IgD-negative memory B cell (primary cell): ENCODE measurements around the gene SPRING1. TPM values are rescaled to one million over a fixed set of nuclear protein-coding genes. Genes with fewer than 3 reads are reported as not detected.

ENCODE experiments used
- H3K27ac Mint-ChIP-seq, 3 donors: one replicate each; pipeline ENCODE4 v1.8.0; 2020 to 2022; ENCODE audit warnings: mild to moderate bottlenecking in 3 of 3, mixed read lengths in 3 of 3, moderate library complexity in 1 of 3
- H3K27me3 Mint-ChIP-seq: one replicate; pipeline ENCODE4 v1.8.0; 2021; ENCODE audit warnings: mixed read lengths
- H3K36me3 Mint-ChIP-seq: one replicate; pipeline ENCODE4 v1.8.0; 2020; ENCODE audit warnings: mild to moderate bottlenecking, mixed read lengths
- H3K4me1 Mint-ChIP-seq, 3 donors: one replicate each; pipeline ENCODE4 v1.8.0; 2020 to 2022; ENCODE audit warnings: mixed read lengths in 3 of 3, mild to moderate bottlenecking in 1 of 3
- H3K4me3 Mint-ChIP-seq, 4 donors: one replicate each; pipeline ENCODE4 v1.8.0; 2020 to 2022; ENCODE audit warnings: mild to moderate bottlenecking in 4 of 4, mixed read lengths in 4 of 4, moderate library complexity in 3 of 4
- H3K9me3 Mint-ChIP-seq, 3 donors: one replicate each; pipeline ENCODE4 v1.8.0; 2020 to 2021; ENCODE audit warnings: mixed read lengths in 3 of 3, mild to moderate bottlenecking in 1 of 3
- polyA plus RNA-seq: library from polyadenylated mRNA; unstranded; fragments of 300-500 nt; fragmentation: Illumina TruSeq; gene quantifications from one replicate; pipeline ENCODE4 v1.2.3, GENCODE V29; 2021

Gene SPRING1
- polyA plus RNA-seq, 1 donor from 2014 or later = 33.0 TPM

DNA sequence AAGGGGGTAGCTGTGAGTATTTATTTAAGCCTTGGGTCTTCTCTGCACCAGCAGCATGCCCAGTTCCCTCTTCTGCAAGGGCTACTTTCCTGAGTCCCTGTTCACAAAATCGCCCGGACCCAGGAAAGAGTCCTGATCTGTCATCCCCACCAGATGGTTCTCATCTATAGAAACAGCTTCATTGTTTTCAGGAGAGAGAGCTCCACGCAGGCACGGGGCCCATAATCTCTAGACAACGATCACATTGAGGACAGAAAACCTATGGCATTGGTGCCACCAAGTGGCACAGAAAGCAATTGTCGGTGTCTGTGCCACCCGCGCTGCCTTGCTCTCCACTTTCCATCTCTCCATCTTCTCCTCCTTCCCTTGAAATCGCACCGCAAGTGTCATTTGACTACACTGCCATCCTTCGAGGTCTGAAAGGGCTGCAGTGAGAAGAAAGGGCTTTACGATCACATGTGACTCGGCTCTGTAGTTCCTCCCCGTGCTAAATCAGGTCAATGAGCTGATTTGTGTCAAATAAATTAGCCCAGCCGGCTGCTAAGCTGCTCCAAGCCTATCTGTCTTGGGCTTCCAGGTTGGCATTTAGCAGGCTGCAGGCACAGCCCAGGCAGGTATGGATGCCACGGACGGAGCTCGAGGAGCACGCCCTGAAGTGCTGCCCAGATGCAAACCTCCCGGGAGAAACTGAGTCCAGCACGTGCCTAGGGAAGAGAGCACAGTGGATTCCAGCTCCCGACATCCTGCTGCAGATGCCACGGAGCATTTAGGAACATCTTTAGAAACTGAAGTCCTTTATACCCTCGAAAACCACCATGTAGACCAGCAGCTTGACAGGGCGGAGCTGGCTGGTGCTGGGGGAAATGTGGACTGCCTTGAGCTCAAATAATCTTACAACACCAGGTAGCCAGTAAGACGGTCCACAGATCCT is 28.8 kb downstream of the SPRING1 start:
- no peaks in the 10 kb centered on the region for H3K9me3 Mint-ChIP-seq
- H3K27me3 Mint-ChIP-seq = peaks cover 4% of the 10 kb centered on the region
- no peak overlapping the region for H3K27ac Mint-ChIP-seq
- H3K36me3 Mint-ChIP-seq = no peaks in the 10 kb centered on the region
- peak overlapping the region in 2 of 4 donors; percentile 80 to 88 for H3K4me3 Mint-ChIP-seq
- H3K4me1 Mint-ChIP-seq = peaks cover 17 to 24% (median 21%) of the 10 kb centered on the region in 3 donors

DNA sequence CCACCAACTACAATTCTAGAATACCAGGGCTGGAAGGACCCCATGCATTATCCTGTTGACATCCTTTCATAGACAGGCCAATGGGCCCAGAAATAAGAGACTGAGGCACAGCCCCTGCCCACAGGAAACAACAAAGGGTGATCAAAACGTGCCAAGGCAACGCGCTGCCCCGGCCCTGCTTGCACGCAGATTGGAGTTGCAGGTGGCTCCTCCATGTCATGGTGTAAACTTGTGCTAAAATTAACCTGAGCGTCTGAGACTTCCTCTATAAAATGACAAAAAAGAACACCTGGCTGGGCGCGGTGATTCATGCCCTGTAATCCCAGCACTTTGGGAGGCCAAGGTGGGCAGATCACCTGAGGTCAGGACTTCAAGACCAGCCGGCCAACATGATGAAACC is 30.1 kb downstream of the SPRING1 start:
- no peaks in the 10 kb centered on the region for H3K9me3 Mint-ChIP-seq
- H3K4me3 Mint-ChIP-seq = peak overlapping the region in 1 of 4 donors; percentile 88
- H3K36me3 Mint-ChIP-seq = peaks cover 2% of the 10 kb centered on the region
- H3K27me3 Mint-ChIP-seq = peaks cover 6% of the 10 kb centered on the region
- no peak overlapping the region for H3K27ac Mint-ChIP-seq
- peaks cover 16 to 26% (median 17%) of the 10 kb centered on the region in 3 donors for H3K4me1 Mint-ChIP-seq

DNA sequence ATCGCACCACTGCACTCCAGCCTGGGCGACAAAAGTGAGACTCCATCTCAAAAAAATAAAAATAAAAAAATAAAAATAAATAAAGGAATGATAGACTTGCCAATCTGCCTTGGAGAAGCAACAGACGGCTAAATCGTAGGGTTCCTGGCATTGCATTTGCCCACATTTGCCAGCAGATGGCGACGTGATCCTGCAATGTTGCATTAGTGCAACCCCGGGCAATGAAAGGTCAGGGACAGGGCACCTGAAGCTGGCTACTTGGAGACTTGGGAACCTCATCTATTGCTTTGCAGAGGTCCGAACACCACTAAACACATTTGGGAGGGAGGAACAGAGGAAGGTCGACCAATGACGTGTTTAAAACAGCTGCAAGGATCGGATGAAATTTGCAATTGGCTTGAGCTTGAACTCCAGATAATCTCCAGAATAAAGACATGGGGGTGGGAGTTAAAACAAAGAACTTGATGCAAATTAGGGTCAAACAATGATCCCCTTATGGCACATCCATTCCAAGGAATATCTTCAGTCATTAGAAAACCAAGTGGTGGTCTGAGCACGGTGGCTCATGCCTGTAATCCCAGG is 34.6 kb downstream of the SPRING1 start:
- Mint-ChIP-seq H3K4me3 (peak overlapping the region in 1 of 4 donors; percentile 10), H3K4me1 (peaks cover 8 to 10% (median 9%) of the 10 kb centered on the region in 3 donors), H3K9me3 (peaks cover 0 to 3% (median 0%) of the 10 kb centered on the region in 3 donors), H3K27me3 (peaks cover 2% of the 10 kb centered on the region), H3K27ac (peak overlapping the region in 1 of 3 donors; percentile 80), H3K36me3 (peaks cover 2% of the 10 kb centered on the region)

DNA sequence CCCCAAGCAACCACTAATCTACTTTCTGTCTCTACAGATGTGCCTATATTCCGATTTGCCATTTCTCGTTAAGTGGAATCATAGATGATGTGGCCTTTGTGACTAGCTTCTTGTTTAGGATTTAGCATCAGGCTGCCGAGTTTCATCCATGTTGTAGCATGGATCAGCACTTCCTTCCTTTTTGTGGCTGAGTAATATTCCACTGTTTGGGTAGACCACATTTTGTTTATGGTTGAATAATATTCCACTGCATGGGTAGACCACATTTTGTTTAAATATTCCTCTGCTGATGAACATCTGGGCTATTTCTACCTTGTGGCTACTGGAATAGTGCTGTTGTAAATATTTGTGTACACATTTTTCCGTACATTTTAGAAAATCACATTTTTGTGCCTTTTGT is 36.4 kb downstream of the SPRING1 start:
- H3K9me3 Mint-ChIP-seq = peaks cover 0 to 3% (median 0%) of the 10 kb centered on the region in 3 donors
- no peak overlapping the region for H3K4me3 Mint-ChIP-seq
- peaks cover 6% of the 10 kb centered on the region for H3K27me3 Mint-ChIP-seq
- peak overlapping the region in 1 of 3 donors; percentile 67 for H3K27ac Mint-ChIP-seq
- H3K36me3 Mint-ChIP-seq = peaks cover 2% of the 10 kb centered on the region
- peaks cover 2 to 7% (median 2%) of the 10 kb centered on the region in 3 donors for H3K4me1 Mint-ChIP-seq

DNA sequence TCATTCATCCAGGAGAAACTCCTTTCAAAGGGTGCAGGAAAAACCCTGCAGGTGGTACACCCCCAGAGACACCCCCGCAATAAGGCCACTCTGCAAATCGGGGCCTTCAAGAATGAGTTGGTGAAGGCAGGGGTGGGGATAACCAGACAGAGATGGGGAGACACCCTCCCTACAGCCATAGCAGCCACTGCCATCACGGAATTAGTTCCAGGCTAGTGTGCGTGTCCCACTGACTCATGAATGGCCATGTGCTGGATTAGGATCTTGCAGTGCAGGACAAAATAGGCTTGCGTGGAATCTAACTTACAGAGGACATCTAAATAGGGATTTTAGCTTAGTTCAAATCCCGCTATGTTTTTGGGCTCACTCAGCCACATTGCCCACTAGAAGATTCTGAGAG is 37.8 kb downstream of the SPRING1 start:
- H3K4me3 Mint-ChIP-seq = no peak overlapping the region
- H3K27me3 Mint-ChIP-seq = peaks cover 19% of the 10 kb centered on the region

DNA sequence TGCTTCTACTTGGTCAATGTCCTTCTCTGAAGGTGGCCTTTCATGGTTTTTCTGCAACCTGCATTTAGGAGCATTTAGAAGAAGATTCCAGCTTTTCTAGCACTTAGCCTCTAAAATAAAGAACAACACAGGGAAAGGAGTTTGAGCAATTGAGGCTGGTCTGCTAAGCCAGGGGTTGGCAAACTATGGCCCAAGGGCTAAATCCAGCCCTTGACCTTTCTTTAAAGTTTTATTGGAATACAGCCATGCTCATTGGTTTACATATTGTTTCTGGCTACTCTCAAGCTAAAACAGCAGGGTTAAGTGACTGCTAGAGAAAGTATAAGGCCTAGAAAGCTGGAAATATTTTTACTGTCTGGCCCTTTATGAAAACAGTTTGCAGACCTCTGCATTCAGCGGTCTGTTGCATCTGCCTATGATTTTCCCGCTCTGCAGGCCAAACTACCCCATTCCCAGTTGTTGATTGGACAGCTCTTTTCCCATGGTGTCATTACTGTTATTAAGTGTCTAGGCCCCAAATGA is 39.3 kb downstream of the SPRING1 start:
- Mint-ChIP-seq H3K27me3 (peaks cover 32% of the 10 kb centered on the region), H3K9me3 (peaks cover 0 to 3% (median 0%) of the 10 kb centered on the region in 3 donors), H3K4me3 (no peak overlapping the region), H3K4me1 (peaks cover 19 to 25% (median 22%) of the 10 kb centered on the region in 3 donors), H3K27ac (no peak overlapping the region), H3K36me3 (peaks cover 2% of the 10 kb centered on the region)

More for the DNA sequence above, 37.8 kb downstream of the SPRING1 start:
- H3K4me1 Mint-ChIP-seq = peaks cover 11 to 14% (median 13%) of the 10 kb centered on the region in 3 donors
- peaks cover 2% of the 10 kb centered on the region for H3K36me3 Mint-ChIP-seq
- peaks cover 0 to 3% (median 0%) of the 10 kb centered on the region in 3 donors for H3K9me3 Mint-ChIP-seq
- H3K27ac Mint-ChIP-seq = no peak overlapping the region

DNA sequence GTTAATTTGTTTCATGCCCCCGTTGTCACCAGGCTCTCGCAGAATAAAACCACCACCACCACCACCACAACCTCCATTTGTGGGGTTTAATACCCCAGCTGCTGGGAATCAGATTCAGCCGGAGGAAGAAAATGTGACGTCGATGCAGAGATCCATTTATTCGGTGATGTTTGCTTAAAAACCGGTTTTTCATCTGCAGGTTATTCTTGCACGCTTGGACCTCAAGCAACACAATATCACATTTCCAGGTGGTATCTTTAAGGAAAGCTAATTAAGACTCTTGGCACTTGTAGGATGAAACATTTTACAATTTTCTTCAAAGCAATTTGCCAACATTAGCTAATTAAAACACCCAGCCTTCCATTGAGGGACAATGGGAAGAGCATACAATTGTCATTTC is 39.8 kb downstream of the SPRING1 start:
- Mint-ChIP-seq H3K27me3 (peaks cover 35% of the 10 kb centered on the region), H3K9me3 (peaks cover 0 to 3% (median 0%) of the 10 kb centered on the region in 3 donors), H3K4me3 (no peak overlapping the region), H3K36me3 (no peaks in the 10 kb centered on the region), H3K4me1 (peaks cover 20 to 27% (median 23%) of the 10 kb centered on the region in 3 donors), H3K27ac (no peak overlapping the region)

DNA sequence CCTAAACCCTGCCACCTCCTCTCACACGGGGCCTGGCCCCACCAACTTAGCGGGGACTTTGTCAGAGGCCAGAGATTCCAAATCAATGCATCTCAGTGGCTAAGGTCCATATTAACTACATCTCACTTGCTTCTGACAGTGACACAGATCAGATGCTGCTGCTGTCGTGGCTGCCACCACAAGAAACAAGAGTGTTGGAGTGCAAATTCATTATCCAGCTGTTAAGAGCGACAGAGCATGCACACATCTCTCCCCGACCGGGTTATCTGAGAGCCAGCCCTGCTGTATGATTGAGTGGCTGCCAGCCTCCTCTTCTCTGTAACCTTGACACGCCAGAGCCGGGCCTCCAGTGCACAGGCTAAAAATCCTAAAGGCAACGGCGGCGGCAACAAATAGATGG is 40.2 kb downstream of the SPRING1 start:
- H3K36me3 Mint-ChIP-seq = no peaks in the 10 kb centered on the region
- H3K4me1 Mint-ChIP-seq = peaks cover 23 to 31% (median 26%) of the 10 kb centered on the region in 3 donors
- H3K9me3 Mint-ChIP-seq = peaks cover 0 to 3% (median 0%) of the 10 kb centered on the region in 3 donors
- H3K27ac Mint-ChIP-seq = no peak overlapping the region
- peaks cover 37% of the 10 kb centered on the region for H3K27me3 Mint-ChIP-seq
- H3K4me3 Mint-ChIP-seq = no peak overlapping the region

DNA sequence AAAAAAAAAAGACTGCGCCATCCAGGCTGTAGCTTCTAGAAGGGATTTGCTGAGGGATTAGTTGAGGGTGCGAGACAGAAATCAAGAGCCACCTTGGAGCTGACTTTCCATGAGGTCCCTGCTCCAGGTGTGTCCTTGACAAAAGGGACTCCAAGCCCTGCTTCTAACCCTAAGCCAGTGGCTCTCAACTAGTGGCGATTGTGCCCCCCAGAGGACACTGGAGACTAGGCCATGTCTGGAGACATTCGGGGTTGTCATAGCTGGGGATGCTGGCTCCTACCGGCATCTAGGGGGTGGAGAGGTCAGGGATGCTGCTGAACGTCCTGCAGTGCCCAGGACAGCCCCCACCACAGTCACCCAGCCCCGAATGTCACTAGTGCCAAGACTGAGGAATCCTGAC is 40.6 kb downstream of the SPRING1 start:
- H3K9me3 Mint-ChIP-seq = peaks cover 0 to 3% (median 0%) of the 10 kb centered on the region in 3 donors
- no peak overlapping the region for H3K4me3 Mint-ChIP-seq
- H3K36me3 Mint-ChIP-seq = no peaks in the 10 kb centered on the region
- peaks cover 41% of the 10 kb centered on the region for H3K27me3 Mint-ChIP-seq
- H3K27ac Mint-ChIP-seq = no peak overlapping the region
- peaks cover 25 to 33% (median 29%) of the 10 kb centered on the region in 3 donors for H3K4me1 Mint-ChIP-seq

DNA sequence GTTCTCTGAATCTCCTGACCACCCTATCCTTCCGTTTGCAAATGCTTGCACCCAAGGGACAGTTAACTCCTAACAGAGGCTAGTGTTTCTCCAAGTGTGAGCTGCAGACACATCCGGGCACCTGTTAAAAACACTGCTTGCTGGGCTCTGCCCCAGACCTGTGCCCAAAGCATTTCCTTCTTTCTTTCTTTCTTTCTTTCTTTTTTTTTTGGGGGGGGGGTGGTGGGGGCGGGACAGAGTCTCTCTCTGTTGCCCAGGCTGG is 42.5 kb downstream of the SPRING1 start:
- H3K27me3 Mint-ChIP-seq = peaks cover 48% of the 10 kb centered on the region
- no peaks in the 10 kb centered on the region for H3K36me3 Mint-ChIP-seq
- H3K4me3 Mint-ChIP-seq = peak overlapping the region in 2 of 4 donors; percentile 81 to 85
- H3K4me1 Mint-ChIP-seq = peaks cover 25 to 34% (median 34%) of the 10 kb centered on the region in 3 donors
- H3K9me3 Mint-ChIP-seq = no peaks in the 10 kb centered on the region
- H3K27ac Mint-ChIP-seq = no peak overlapping the region

DNA sequence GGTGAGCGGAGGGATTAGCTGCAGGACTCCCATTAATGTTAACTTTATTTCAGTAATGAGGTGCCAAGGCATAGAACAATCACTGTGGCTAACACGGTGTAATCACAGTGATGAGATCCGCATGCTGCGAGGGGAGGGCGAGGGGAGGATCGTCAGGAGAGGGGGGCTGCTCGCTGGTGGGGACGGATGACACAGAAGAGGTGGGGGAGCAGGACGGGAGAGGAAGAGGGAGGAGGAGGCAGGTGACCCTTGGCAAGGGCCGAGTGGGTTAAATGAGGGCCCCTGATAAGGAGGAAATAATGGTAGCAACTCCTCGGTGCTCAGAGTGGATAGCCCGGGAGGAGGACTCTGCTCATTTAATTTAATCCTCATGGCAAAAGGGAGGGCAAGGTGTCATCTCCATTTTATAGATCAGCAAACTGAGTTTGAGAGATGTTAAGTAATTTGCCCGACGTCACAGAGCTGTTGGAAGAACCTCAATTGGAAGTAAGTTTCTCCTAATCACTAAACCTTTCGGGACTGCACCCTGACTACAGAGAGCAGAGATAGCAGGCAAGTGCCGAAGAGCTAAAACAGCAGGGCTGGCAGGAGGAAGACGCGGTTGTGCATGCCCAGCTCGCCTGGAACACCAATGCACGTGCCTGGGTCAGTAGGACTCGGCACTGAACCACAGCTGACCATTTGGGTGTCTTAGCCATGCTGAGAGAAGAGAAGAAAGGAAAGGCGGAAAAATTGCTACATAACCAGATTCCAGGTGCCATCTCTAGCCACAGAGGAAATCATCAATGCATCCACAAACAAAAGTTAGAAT is 43.0 kb downstream of the SPRING1 start:
- peak overlapping the region in 2 of 4 donors; percentile 84 to 85 for H3K4me3 Mint-ChIP-seq
- H3K36me3 Mint-ChIP-seq = no peaks in the 10 kb centered on the region
- H3K27ac Mint-ChIP-seq = no peak overlapping the region
- H3K9me3 Mint-ChIP-seq = no peaks in the 10 kb centered on the region
- peaks cover 51% of the 10 kb centered on the region for H3K27me3 Mint-ChIP-seq
- H3K4me1 Mint-ChIP-seq = peaks cover 25 to 34% (median 34%) of the 10 kb centered on the region in 3 donors

DNA sequence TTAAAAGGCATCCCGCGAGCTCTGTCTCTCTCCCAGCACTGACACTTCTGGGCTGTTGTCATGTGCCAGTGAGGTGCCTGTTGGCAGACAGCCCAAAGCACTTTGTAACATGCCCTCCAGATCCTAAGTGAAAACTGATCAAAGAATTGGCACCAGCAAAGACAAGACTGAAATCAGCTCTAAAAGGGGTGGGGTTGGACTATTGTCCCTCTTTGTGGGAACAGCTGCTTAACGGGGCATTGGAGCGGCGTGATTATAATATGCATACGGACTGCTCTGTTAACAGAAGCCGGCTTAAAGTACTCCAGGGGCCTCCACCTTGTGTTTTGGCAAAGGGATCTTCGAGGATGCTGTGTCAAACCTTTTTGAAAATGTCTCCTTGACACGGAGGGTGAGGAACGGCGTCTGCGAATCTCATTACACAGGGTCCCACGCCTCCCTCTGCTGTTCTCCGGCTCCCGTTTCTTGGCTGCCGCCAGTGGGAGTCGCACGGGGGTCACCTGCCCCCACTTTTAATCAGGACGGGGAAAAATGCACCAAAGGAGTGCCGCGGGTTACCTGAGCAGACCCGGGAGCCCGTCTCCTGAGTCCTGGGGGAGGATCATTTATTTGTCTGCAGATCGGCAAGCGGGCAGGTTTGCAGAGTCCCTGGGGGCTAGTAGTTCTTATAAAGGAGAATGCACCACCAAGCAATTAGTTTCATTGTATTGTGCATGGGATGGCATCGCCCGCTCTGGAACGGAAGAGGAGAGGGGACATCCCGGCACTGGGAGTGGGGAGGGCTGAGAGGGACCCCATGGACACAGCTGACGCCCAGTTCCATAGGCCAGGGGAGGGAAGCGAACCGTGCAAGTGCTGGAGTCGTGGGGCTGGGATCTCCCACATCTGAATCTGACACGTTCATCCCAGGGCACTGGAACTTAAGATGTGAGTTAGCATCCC is 44.3 kb downstream of the SPRING1 start:
- peaks cover 25 to 34% (median 34%) of the 10 kb centered on the region in 3 donors for H3K4me1 Mint-ChIP-seq
- no peaks in the 10 kb centered on the region for H3K36me3 Mint-ChIP-seq
- no peaks in the 10 kb centered on the region for H3K9me3 Mint-ChIP-seq
- H3K27ac Mint-ChIP-seq = no peak overlapping the region
- peak overlapping the region; percentile 3 to 87 (median 80) for H3K4me3 Mint-ChIP-seq
- peaks cover 51% of the 10 kb centered on the region for H3K27me3 Mint-ChIP-seq

DNA sequence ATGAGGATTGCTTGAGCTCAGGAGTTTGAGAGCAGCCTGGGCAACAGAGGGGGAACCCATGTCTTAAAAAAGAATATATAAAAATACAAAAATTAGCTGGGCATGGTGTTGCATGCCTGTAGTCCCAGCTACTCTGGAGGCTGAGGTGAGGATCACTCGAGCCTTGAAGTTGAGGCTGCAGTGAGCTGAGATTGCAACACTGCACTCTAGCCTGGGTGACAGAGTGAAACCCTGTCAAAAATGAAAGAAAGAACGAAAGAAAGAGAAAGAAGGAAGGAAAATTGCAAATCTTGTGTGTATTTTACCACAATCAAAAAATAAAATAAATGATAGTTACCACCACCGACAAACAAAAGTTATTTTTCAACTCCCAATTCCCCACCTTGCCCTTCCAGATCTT is 45.3 kb downstream of the SPRING1 start:
- Mint-ChIP-seq H3K4me3 (peak overlapping the region in 1 of 4 donors; percentile 87), H3K9me3 (no peaks in the 10 kb centered on the region), H3K27me3 (peaks cover 49% of the 10 kb centered on the region), H3K4me1 (peaks cover 25 to 34% (median 34%) of the 10 kb centered on the region in 3 donors), H3K36me3 (no peaks in the 10 kb centered on the region), H3K27ac (no peak overlapping the region)

DNA sequence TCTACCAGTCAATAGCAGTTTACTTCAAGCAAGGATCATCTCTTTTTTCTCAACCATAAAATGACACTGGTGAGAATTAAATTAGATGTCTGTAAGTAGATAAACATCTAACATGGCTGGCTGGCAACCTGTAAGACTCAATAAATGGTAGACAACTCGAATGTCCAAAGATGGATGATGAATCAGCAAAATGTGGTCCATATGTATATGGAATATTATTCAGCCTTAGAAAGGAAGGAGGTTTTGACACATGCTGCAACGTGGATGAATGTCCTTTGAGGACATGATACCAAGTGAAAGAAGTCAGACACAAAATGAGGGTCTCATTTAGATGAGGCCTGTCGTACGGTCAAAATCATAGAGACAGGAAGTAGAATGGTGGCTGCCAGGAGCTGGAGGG is 46.2 kb downstream of the SPRING1 start:
- H3K27me3 Mint-ChIP-seq = peaks cover 48% of the 10 kb centered on the region
- H3K27ac Mint-ChIP-seq = peak overlapping the region in 1 of 3 donors; percentile 1
- no peak overlapping the region for H3K4me3 Mint-ChIP-seq
- no peaks in the 10 kb centered on the region for H3K9me3 Mint-ChIP-seq
- peaks cover 27 to 34% (median 34%) of the 10 kb centered on the region in 3 donors for H3K4me1 Mint-ChIP-seq
- H3K36me3 Mint-ChIP-seq = no peaks in the 10 kb centered on the region
